Right kidney (tissue), 1 donor: Measurements from ENCODE around the gene ZCCHC24.

ENCODE experiments used
- DNase-seq: peaks from one replicate; pipeline ENCODE4 v3.0.0-alpha.2; 2016

Gene ZCCHC24

DNA sequence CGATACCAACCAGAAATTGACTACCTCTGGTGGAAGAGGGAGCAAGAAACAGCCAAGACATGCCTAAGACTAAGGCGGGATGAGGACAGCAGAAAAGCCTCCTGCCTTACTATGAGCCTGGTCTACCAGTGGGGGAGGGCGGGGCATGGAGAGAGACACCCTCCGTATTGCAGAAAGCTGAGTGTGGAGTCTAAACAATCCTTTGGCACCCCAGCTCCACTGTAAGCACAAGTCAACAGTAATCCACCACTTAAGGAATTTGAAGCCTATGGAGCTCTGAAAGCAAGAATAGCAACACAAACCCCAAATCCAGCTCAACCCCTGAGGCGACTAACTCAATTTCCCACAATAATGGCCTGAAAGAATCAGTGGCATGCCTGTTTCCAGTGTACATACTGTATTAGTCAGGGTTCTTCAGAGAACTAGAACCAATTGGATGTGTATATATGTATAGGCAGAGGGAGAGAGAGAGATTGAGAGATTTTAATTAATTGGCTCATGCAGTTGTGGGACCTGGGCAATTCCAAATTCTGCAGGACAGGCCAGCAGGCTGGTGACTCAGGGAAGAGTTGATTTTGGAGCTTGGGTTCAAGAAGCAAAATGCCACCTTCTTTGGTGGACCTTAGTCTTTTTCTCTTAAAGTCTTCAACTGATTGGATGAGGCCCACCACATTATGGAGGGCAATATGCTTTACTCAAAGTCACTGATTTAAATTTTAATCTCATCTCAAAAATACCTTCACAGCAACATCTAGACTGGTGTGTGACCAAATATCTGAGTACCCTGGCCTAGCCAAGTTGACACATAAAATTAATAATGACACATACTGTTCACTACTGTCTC, 84.7 kb downstream of the ZCCHC24 start:
- DNase-seq = no peak

DNA sequence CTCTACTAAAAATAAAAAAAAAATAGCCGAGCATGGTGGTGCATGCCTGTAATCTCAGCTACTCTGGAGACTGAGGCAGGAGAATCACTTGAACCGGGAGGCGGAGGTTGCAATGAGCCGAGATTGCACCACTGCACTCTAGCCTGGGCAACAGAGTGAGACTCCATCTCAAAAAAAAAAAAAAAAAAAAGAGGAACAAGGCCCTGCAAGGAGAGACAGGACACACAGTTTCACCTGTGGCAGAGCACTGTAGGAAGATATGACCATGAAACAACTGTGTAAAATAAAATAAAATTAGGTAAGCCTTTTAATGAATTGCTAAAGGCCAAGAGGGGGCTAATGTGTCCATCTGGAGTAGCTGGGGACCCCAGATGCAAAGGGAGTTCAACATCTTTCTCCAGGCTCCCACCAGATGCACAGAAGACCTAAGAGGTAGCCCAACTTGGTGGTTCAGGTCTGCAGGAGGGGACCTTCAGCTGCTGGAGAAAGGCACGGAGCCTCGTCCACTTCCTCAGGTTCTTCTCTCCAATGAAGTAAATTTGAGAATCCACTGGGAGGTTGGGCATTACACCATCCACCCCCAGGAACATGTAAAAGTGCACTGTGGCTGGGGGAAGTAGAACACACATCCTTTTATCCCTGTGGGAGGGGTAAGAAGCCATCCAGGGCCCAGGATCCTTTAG, 85.5 kb downstream of the ZCCHC24 start:
- no peak for DNase-seq

- DNase-seq = no peak
These were observed 86.6 kb downstream of the ZCCHC24 start for GRCh38 chr10:79358811-79359210.

DNA sequence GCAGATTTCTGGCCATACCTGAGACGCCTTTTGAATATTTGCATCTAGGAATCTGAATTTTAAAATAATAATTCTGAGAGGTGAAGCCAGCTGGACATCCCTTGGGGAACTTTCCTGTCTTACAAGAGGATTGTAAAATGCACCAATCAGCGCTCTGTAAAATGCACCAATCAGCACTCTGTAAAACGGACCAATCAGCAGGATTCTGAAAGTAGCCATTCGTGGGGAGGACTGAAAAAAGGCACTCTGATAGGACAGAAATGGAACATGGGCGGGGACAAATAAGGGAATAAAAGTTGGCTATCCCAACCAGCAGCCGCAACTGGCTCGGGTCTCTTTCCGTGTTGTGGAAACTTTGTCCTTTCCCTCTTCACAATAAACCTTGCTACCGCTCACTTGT, 88.2 kb downstream of the ZCCHC24 start:
- no peak for DNase-seq

DNA sequence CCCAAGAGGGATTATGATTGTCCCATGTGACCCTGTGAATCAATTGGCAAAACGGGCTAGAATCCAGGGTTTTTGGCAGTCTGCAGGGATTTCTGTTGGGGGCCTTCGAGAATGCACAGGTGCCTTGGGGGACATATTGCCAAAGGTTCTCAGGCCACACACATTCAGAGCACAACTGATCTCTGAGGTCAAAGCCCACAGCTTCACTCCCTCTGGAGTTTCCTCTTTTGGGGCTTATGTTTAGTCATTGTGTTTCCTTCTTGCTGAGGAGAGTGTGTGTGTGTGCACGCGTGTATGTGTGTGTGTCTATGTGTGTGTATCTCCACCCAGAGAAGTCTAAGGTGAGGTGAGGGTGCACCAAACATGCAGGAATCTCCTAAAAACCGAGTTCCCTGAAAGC, 89.3 kb downstream of the ZCCHC24 start:
- DNase-seq = no peak

- no peak for DNase-seq
These were observed 89.9 kb downstream of the ZCCHC24 start for GRCh38 chr10:79355420-79356017.

DNA sequence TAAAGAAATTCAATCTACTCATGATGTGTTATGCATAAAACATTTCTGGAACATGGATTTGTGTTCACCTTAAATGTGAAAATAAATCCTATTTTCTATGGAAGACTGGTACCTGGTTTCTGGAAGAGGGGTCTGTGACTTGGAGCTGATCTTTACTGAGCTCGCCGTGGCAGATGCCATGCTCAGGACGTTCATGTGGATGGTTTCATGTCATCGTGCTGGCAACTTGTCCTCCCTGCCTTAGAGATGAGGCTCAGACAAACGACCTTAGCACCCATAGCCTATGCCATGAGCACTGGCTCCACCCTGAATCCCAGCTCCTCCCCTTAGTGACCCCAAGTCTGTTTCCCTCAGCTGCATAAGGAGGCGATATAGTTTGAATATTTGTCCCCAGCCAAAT, 90.8 kb downstream of the ZCCHC24 start:
- DNase-seq = no peak

GRCh38 chr10:79354141-79354540, 91.3 kb downstream of the ZCCHC24 start:
- DNase-seq = no peak

DNA sequence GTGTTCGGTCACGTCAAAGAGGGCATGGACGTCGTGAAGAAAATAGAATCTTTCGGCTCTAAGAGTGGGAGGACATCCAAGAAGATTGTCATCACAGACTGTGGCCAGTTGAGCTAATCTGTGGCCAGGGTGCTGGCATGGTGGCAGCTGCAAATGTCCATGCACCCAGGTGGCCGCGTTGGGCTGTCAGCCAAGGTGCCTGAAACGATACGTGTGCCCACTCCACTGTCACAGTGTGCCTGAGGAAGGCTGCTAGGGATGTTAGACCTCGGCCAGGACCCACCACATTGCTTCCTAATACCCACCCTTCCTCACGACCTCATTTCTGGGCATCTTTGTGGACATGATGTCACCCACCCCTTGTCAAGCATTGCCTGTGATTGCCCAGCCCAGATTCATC, 91.7 kb downstream of the ZCCHC24 start:
- DNase-seq = no peak

- DNase-seq = no peak
These were observed 92.4 kb downstream of the ZCCHC24 start for GRCh38 chr10:79353000-79353406.

- no peak for DNase-seq
These were observed 93.2 kb downstream of the ZCCHC24 start for GRCh38 chr10:79352035-79352877.

GRCh38 chr10:79351332-79351731, 94.1 kb downstream of the ZCCHC24 start:
- DNase-seq = no peak

DNA sequence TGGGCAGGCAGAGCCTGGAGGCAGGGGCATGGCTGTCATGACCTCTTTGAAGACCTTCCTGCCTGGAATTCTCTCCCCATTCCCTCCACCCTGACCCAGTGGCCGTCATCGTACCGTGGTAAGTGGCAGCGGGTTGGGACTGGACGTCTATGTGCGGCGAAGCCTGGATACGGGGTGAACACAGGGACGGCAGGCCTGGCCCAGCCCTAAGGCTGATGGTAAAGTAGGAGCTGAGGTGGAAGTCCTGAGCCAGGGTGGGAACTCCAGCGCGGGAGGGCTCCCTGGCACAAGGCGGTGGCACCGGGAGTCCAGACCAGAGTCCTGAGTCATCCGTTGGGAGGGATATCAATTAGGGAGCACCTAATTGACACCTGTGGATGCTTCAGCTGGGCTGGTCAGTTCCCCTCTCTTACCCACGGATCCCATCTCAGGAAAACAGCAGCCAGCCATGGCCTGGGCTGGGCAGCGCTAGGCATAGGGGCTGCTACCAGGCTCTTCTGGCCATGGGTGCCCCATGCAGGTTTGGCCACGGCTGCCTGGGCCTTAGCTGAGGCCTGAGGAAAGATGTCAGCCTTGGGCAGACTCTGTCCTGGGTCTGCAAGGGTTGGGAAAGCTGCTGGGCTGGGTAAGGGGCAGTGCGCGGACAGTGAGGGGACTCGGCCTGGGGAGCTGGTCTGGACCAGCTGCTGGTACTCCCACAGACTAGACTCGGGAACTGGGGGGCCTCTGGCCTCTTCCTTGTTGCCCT, 94.8 kb downstream of the ZCCHC24 start:
- DNase-seq = no peak

GRCh38 chr10:79349766-79350406, 95.5 kb downstream of the ZCCHC24 start:
- no peak for DNase-seq

DNA sequence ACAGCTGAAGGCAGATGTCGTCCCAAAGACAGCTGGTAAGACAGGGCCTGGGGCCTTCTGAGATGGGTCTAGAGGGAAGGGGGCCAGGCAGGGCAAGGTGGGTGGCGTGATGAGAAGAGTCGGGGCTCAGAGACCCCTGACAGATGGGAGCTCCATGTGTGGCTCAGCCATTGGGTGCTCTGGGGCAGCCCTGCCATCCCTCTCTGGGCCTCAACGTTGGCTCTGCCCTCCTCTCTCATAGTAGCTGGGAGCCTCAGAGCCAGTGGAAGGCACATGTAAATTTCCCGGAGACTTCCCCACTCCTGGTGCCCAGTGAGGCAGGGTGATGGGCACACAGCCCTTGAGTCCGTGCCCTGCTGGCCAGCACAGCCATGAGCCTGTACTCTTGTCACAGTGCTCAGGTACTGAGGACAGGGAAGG, 96.3 kb downstream of the ZCCHC24 start:
- no peak for DNase-seq

DNA sequence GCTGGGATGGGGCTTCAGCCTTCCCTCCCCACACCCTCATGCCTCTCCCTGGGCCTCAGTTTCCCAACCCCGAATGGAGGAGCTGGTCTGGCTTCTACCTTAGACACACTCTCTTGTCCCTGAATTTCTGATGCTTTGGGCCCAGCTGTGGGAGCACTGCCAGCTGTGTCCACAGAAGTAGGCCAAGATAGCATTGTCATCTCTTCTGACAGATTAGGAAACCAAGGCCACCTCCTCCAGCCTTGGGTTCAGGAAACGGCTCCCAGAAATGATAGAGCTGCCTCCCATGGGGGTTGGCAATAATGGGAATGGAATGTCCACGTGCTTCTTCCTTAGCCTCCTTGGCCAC, 96.8 kb downstream of the ZCCHC24 start:
- DNase-seq = no peak

DNA sequence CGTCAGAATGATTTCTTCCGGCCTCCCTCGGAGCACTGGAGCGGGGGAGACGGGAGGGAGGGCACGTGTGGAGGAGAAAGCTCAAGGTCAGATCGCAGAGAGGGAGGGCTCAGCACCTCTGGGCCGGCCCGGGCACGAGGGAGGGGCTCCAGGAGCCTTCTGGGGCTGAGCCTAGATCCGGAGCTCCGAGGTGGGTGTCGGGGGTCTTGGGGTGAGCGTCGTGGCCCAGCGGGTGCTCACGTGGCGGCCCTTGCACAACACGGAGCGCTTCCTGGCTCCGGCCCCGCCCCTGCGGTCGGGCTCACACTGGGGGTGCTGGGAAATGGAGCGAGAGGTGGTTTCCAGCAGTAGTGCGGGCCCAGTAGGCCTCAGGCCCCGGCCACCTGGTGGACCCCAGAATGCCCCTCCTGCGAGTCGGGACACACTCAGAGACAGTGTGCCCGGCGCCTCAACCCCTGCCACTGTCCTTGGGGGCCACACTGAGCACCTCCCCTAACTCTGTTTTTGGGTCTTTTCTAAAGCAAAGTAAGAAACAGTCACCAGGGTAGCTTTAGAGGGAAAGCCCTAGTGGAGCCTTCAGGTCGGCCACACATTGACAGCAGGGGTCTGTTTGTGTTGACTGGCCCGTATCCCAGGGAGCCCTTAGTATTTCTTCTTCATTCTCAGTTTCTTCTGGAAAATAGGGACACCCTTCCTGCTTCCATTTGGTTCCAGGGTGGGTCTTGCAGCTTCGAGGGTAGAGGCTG, 97.4 kb downstream of the ZCCHC24 start:
- DNase-seq = peak; percentile 79

- peak; percentile 84 for DNase-seq
These were observed 98.1 kb downstream of the ZCCHC24 start, which contains the start of gene PPIF for GRCh38 chr10:79347226-79347893. PPIF (plus strand) TSS chr10:79347469; CDS start chr10:79347549, 80 bp downstream.

- no peak for DNase-seq
These were observed 98.8 kb downstream of the ZCCHC24 start for GRCh38 chr10:79346388-79347225.
